ENCODE measurements around the gene ATAD3C. TPM values are rescaled to one million over a fixed set of nuclear protein-coding genes. Genes with fewer than 3 reads are reported as not detected.
"Not testable (repeated sequence)": the region's sequence is repeated elsewhere in the genome, so short reads cannot be mapped to it uniquely, and the experiment has no call there.

The ATAD3C gene
- total RNA-seq, 1 donor from 2014 or later = 2.9 TPM

DNA sequence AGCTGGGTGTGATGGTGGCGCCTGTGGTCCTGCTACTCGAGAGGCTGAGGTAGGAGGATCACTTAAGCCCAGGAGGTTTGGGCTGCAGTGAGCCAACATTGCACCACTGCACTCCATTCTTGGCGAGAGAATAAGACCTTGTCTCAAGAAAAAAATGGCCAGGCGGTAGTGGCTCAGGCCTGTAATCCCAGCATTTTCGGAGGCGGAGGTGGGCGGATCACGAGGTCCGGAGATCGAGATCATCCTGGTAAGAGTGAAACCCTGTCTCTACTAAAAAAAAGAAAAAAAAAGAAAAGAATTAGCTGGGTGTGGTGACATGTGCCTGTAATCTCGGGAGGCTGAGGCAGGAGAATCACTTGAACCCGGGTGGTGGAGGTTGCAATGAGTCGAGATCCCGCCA is 33.4 kb downstream of the ATAD3C start:
- no peak overlapping the region for H3K4me3 Mint-ChIP-seq
- H3K27me3 Mint-ChIP-seq (ENCODE audit: low read depth) = no peaks in the 10 kb centered on the region
- no peaks in the 10 kb centered on the region for H3K9me3 Mint-ChIP-seq
- no peaks in the 10 kb centered on the region for H3K4me1 Mint-ChIP-seq
- DNase-seq (ENCODE audit: low spot score in 2 of 2, unreplicated experiment in 2 of 2) = no peak
- H3K27ac Mint-ChIP-seq = no peak overlapping the region
- TF ChIP-seq, protein P1, sequence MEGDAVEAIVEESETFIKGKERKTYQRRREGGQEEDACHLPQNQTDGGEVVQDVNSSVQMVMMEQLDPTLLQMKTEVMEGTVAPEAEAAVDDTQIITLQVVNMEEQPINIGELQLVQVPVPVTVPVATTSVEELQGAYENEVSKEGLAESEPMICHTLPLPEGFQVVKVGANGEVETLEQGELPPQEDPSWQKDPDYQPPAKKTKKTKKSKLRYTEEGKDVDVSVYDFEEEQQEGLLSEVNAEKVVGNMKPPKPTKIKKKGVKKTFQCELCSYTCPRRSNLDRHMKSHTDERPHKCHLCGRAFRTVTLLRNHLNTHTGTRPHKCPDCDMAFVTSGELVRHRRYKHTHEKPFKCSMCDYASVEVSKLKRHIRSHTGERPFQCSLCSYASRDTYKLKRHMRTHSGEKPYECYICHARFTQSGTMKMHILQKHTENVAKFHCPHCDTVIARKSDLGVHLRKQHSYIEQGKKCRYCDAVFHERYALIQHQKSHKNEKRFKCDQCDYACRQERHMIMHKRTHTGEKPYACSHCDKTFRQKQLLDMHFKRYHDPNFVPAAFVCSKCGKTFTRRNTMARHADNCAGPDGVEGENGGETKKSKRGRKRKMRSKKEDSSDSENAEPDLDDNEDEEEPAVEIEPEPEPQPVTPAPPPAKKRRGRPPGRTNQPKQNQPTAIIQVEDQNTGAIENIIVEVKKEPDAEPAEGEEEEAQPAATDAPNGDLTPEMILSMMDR (IDR thresholded peaks at IDR 0.05; ENCODE audit: unreplicated experiment) = no peak
- H3K36me3 Mint-ChIP-seq = peaks cover 7% of the 10 kb centered on the region

DNA sequence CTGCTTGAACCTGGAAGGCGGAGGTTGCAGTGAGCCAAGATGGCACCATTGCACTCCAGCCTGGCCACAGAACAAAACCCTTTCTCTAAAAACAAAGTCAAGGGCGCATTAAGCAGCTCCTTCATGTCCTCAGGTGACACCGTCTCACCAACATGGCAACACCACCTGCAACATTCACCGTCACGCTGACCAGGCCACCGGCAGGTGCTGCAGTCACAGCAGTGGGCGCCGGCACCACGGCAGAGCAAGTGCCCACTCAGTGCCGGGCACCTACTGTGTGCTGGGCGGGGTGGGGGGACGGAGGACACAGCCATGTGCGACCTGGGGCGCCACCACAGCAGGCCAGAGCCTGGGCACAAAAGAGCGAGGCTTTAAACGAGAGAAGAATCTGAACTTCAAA is 34.2 kb downstream of the ATAD3C start:
- Mint-ChIP-seq H3K27me3 (ENCODE audit: low read depth) (no peaks in the 10 kb centered on the region), H3K4me3 (no peak overlapping the region), H3K36me3 (peaks cover 7% of the 10 kb centered on the region), H3K4me1 (no peaks in the 10 kb centered on the region), H3K9me3 (no peaks in the 10 kb centered on the region), H3K27ac (no peak overlapping the region)
- no peak for DNase-seq (ENCODE audit: low spot score in 2 of 2, unreplicated experiment in 2 of 2)
- TF ChIP-seq, protein P1 (IDR thresholded peaks at IDR 0.05; ENCODE audit: unreplicated experiment) = no peak

DNA sequence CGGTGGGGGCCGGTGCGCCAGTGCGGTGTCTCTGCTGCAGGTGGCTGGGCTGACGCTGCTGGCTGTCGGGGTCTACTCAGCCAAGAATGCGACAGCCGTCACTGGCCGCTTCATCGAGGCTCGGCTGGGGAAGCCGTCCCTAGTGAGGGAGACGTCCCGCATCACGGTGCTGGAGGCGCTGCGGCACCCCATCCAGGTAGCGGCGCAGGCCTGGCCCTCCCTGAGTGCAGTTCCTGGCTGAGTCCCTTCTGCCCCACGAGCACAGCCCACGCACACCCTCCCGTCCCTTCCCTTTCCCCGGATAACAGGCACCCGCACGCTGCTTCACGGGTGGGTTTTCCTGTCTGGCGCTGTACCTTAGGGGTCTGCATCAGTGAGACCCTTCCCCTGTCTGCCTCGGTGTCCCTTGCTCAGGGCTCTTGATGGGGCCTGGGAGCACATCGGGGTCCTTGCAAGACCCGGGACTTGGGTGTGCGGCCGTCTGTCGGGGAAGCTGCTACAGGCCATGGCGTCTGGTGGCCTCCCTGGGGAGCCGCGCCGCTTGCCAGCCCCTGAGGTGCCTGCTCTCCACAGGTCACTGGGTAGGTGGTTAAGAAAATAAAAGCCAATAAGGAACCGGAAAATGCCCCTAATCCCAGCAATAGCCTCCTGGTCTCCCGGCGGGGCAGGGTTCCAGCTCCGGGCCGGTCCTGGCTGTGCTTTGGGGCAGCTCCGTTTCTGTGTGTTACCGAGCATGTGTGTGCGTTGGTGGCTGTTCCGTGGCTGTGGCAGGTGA is 35.7 kb downstream of the ATAD3C start:
- H3K27ac Mint-ChIP-seq; H3K9me3 Mint-ChIP-seq; H3K36me3 Mint-ChIP-seq; H3K4me1 Mint-ChIP-seq; DNase-seq (ENCODE audit: low spot score in 2 of 2, unreplicated experiment in 2 of 2); H3K27me3 Mint-ChIP-seq (ENCODE audit: low read depth); H3K4me3 Mint-ChIP-seq: not testable (repeated sequence)

DNA sequence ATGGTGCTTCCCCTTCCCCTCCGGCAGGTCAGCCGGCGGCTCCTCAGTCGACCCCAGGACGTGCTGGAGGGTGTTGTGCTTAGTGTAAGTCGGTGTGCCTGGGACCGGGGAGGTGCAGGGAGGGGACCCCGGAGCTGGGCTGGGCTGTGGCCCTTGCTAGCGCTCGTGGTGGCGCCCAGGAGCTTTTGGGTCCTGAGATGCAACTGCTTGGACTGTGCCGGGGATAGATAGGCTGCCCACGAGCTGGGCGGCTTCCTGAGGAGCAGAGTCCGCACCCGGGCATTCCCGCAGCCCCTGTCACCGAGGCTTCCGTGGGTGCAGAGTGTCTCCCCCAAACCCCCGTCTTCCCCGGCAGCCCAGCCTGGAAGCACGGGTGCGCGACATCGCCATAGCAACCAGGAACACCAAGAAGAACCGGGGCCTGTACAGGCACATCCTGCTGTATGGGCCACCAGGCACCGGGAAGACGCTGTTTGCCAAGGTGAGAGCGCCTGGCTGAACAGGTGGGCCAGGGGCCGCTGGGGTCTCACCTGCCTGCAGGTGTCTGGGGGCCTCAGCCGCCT is 36.3 kb downstream of the ATAD3C start:
- H3K4me1 Mint-ChIP-seq; H3K36me3 Mint-ChIP-seq; H3K27me3 Mint-ChIP-seq (ENCODE audit: low read depth); DNase-seq (ENCODE audit: low spot score in 2 of 2, unreplicated experiment in 2 of 2); H3K27ac Mint-ChIP-seq; H3K9me3 Mint-ChIP-seq; H3K4me3 Mint-ChIP-seq: not testable (repeated sequence)

DNA sequence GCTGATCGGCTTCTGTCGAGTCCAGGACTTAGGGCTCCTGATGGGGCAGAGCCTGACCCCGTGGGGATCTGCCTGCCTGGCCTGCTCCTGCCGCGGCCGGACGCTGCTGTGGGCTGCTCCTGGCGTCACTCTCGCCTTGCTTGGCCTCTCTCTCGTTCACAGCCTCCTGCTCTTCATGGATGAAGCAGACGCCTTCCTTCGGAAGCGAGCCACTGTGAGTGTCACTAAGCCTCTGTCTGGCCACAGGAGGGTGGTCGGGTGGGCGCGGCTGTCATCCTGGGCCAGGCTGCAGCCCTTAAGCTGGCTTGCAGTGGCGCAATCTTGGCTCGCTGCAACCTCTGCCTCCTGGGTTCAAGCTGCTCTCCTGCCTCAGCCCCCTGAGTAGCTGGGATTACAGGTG is 38.2 kb downstream of the ATAD3C start:
- Mint-ChIP-seq H3K4me3 (no peak overlapping the region), H3K27me3 (ENCODE audit: low read depth) (no peaks in the 10 kb centered on the region), H3K27ac (no peak overlapping the region), H3K9me3 (no peaks in the 10 kb centered on the region), H3K4me1 (no peaks in the 10 kb centered on the region), H3K36me3 (peaks cover 24% of the 10 kb centered on the region)
- TF ChIP-seq, protein P1 (IDR thresholded peaks at IDR 0.05; ENCODE audit: unreplicated experiment) = no peak
- DNase-seq (ENCODE audit: low spot score in 2 of 2, unreplicated experiment in 2 of 2) = no peak

DNA sequence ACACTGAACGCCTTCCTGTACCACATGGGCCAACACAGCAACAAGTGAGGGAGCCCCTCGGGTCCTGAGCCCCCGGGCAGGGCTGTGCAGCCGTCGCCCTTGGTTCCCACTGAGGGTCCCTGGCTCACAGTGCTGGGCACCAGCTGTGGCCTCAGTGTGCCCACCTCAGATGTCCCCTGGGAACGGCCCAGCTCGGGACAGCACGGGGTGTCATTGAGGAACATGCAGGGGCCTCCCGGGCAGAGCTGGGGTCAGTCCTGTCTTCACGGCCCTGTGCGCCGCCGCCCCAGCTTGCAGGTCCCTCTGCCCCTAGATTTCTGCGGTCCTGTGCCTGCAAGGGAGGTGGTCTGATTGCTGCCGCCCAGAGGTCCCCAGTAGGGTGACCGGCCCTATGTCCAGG is 39.7 kb downstream of the ATAD3C start:
- Mint-ChIP-seq H3K36me3 (peaks cover 36% of the 10 kb centered on the region), H3K9me3 (peaks cover 9% of the 10 kb centered on the region), H3K4me3 (no peak overlapping the region), H3K27ac (no peak overlapping the region), H3K4me1 (no peaks in the 10 kb centered on the region), H3K27me3 (ENCODE audit: low read depth) (no peaks in the 10 kb centered on the region)
- DNase-seq (ENCODE audit: low spot score in 2 of 2, unreplicated experiment in 2 of 2) = no peak
- TF ChIP-seq, protein P1 (IDR thresholded peaks at IDR 0.05; ENCODE audit: unreplicated experiment) = no peak
